GM18505 (cell line): ENCODE results near the gene SLC2A9.

Source experiments
- ATAC-seq: cut with Tn5 transposase; IDR thresholded peaks from one replicate; pipeline ENCODE4 v1.9.1; 2021; ENCODE audit not compliant: unreplicated experiment
- POLR2A ChIP-seq: IDR thresholded peaks from 4 replicates; pipeline ENCODE4 v1.6.1; 2011; ENCODE audit warnings: borderline replicate concordance; ENCODE audit not compliant: insufficient read depth, insufficient read length; ENCODE audit errors: extremely low read depth

SLC2A9 gene

GRCh38 chr4:9874385-9874784 is 146.9 kb downstream of the SLC2A9 start:
- no peak for ATAC-seq
- TF ChIP-seq POLR2A: no peak

GRCh38 chr4:9870165-9870790 is 151.0 kb downstream of the SLC2A9 start:
- no peak for ATAC-seq
- no peak for TF ChIP-seq POLR2A

- no peak for ATAC-seq
- TF ChIP-seq POLR2A: no peak
These were observed 153.4 kb downstream of the SLC2A9 start for GRCh38 chr4:9867751-9868425.

GRCh38 chr4:9866931-9867330 is 154.4 kb downstream of the SLC2A9 start:
- no peak for TF ChIP-seq POLR2A
- no peak for ATAC-seq

- TF ChIP-seq POLR2A: no peak
- ATAC-seq: no peak
These were observed 159.7 kb downstream of the SLC2A9 start for GRCh38 chr4:9861561-9861960.

GRCh38 chr4:9859810-9860209 is 161.5 kb downstream of the SLC2A9 start:
- ATAC-seq: no peak
- no peak for TF ChIP-seq POLR2A

- ATAC-seq: no peak
- TF ChIP-seq POLR2A: no peak
These were observed 171.8 kb downstream of the SLC2A9 start for GRCh38 chr4:9849538-9849920.

- TF ChIP-seq POLR2A: no peak
- no peak for ATAC-seq
These were observed 173.1 kb downstream of the SLC2A9 start for GRCh38 chr4:9847968-9848748.

- TF ChIP-seq POLR2A: no peak
- no peak for ATAC-seq
These were observed 175.4 kb downstream of the SLC2A9 start for GRCh38 chr4:9845791-9846493.

- no peak for ATAC-seq
- no peak for TF ChIP-seq POLR2A
These were observed 180.2 kb downstream of the SLC2A9 start for GRCh38 chr4:9841072-9841471.

GRCh38 chr4:9835430-9835829 is 185.9 kb downstream of the SLC2A9 start:
- no peak for ATAC-seq
- no peak for TF ChIP-seq POLR2A

GRCh38 chr4:9833421-9833820 is 187.9 kb downstream of the SLC2A9 start:
- ATAC-seq: no peak

GRCh38 chr4:9832640-9833039 is 188.7 kb downstream of the SLC2A9 start:
- TF ChIP-seq POLR2A: no peak
- ATAC-seq: no peak

More at GRCh38 chr4:9833421-9833820, 187.9 kb downstream of the SLC2A9 start:
- TF ChIP-seq POLR2A: no peak
